Measurements from ENCODE around the gene RABGGTA. TPM values are rescaled to one million over a fixed set of nuclear protein-coding genes. Genes with fewer than 3 reads are reported as not detected.

RABGGTA gene
- total and polyA plus RNA-seq, 5 donors from 2014 or later = 25.1 to 78.6 (median 31.9) TPM

GRCh38 chr14:24254630-24255392 lies 16.6 kb downstream of the RABGGTA start:
- H3K27ac ChIP-seq (ENCODE audit: insufficient read depth, low read length, poor library complexity, severe bottlenecking) = no peak overlapping the region
- H3K36me3 ChIP-seq (ENCODE audit: control insufficient read depth, insufficient read depth, low read length) = peaks cover 10% of the 10 kb centered on the region
- H3K4me1 ChIP-seq (ENCODE audit: control insufficient read depth, insufficient read depth, low read length, poor library complexity, severe bottlenecking) = no peaks in the 10 kb centered on the region
- no peak for DNase-seq
- H3K27ac Mint-ChIP-seq = no peak overlapping the region
- no peaks in the 10 kb centered on the region for H3K9me3 ChIP-seq (ENCODE audit: control insufficient read depth in 2 of 2, low read length in 2 of 2)
- no peak for ATAC-seq (ENCODE audit: low read depth in 2 of 2)
- no peak overlapping the region for H3K4me3 Mint-ChIP-seq
- H3K27me3 Mint-ChIP-seq = no peaks in the 10 kb centered on the region
- H3K27me3 ChIP-seq (ENCODE audit: control insufficient read depth, insufficient read depth, low read length) = no peaks in the 10 kb centered on the region
- peaks cover 20% of the 10 kb centered on the region for H3K36me3 Mint-ChIP-seq
- H3K4me3 ChIP-seq (ENCODE audit: low read depth, low read length) = no peak overlapping the region
- no peaks in the 10 kb centered on the region for H3K9me3 Mint-ChIP-seq
- peaks cover 0 to 5% (median 3%) of the 10 kb centered on the region in 4 donors for H3K4me1 Mint-ChIP-seq

GRCh38 chr14:24253936-24254335 lies 17.5 kb downstream of the RABGGTA start:
- no peak for ATAC-seq (ENCODE audit: low read depth in 2 of 2)
- Mint-ChIP-seq H3K36me3 (peaks cover 20% of the 10 kb centered on the region), H3K27ac (no peak overlapping the region), H3K9me3 (no peaks in the 10 kb centered on the region), H3K4me3 (peak overlapping the region in 1 of 4 donors; percentile 51), H3K27me3 (no peaks in the 10 kb centered on the region), H3K4me1 (peaks cover 0 to 5% (median 4%) of the 10 kb centered on the region in 4 donors)
- H3K27me3 ChIP-seq (ENCODE audit: control insufficient read depth, insufficient read depth, low read length) = no peaks in the 10 kb centered on the region
- no peaks in the 10 kb centered on the region for H3K9me3 ChIP-seq (ENCODE audit: control insufficient read depth in 2 of 2, low read length in 2 of 2)
- H3K27ac ChIP-seq (ENCODE audit: insufficient read depth, low read length, poor library complexity, severe bottlenecking) = no peak overlapping the region
- no peak for DNase-seq
- H3K4me3 ChIP-seq (ENCODE audit: low read depth, low read length) = no peak overlapping the region
- H3K4me1 ChIP-seq (ENCODE audit: control insufficient read depth, insufficient read depth, low read length, poor library complexity, severe bottlenecking) = no peaks in the 10 kb centered on the region
- peaks cover 10% of the 10 kb centered on the region for H3K36me3 ChIP-seq (ENCODE audit: control insufficient read depth, insufficient read depth, low read length)

GRCh38 chr14:24252289-24253124 lies 18.9 kb downstream of the RABGGTA start:
- peaks cover 22% of the 10 kb centered on the region for H3K36me3 Mint-ChIP-seq
- DNase-seq (no peak), ATAC-seq (ENCODE audit: low read depth in 2 of 2) (no peak)
- peaks cover 1 to 10% (median 4%) of the 10 kb centered on the region in 4 donors for H3K4me1 Mint-ChIP-seq
- H3K4me1 ChIP-seq (ENCODE audit: control insufficient read depth, insufficient read depth, low read length, poor library complexity, severe bottlenecking) = peaks cover 3% of the 10 kb centered on the region
- no peak overlapping the region for H3K27ac ChIP-seq (ENCODE audit: insufficient read depth, low read length, poor library complexity, severe bottlenecking)
- no peaks in the 10 kb centered on the region for H3K9me3 Mint-ChIP-seq
- no peak overlapping the region for H3K27ac Mint-ChIP-seq
- H3K36me3 ChIP-seq (ENCODE audit: control insufficient read depth, insufficient read depth, low read length) = peaks cover 10% of the 10 kb centered on the region
- H3K4me3 ChIP-seq (ENCODE audit: low read depth, low read length) = no peak overlapping the region
- H3K27me3 ChIP-seq (ENCODE audit: control insufficient read depth, insufficient read depth, low read length) = no peaks in the 10 kb centered on the region
- no peaks in the 10 kb centered on the region for H3K9me3 ChIP-seq (ENCODE audit: control insufficient read depth in 2 of 2, low read length in 2 of 2)
- no peak overlapping the region for H3K4me3 Mint-ChIP-seq
- H3K27me3 Mint-ChIP-seq = no peaks in the 10 kb centered on the region

DNA sequence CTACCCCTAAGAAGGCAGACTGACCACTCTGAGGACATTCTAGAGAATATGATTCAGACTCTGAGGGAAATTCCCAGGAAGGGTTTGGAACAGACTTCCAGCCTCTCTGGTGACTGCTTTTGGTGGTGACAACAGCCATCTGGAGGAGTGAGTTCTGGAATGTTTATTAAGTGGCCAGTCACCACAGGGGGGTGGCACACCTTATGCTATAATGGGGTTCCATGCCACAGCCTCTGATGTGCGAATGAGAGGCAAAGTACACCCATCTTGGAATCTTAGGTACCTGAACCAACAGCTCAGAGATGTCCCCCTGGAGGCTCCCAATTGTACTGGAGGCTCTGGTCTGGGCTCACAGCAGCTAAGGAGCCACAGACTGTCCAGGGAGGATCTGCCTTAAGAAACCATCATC lies 19.5 kb downstream of the RABGGTA start:
- no peak overlapping the region for H3K27ac Mint-ChIP-seq

GRCh38 chr14:24250354-24250753 lies 21.0 kb downstream of the RABGGTA start:
- peaks cover 10% of the 10 kb centered on the region for H3K36me3 ChIP-seq (ENCODE audit: control insufficient read depth, insufficient read depth, low read length)
- H3K27ac ChIP-seq (ENCODE audit: insufficient read depth, low read length, poor library complexity, severe bottlenecking) = no peak overlapping the region
- DNase-seq (no peak), ATAC-seq (ENCODE audit: low read depth in 2 of 2) (no peak)
- H3K36me3 Mint-ChIP-seq = peaks cover 16% of the 10 kb centered on the region
- no peaks in the 10 kb centered on the region for H3K27me3 Mint-ChIP-seq
- H3K9me3 ChIP-seq (ENCODE audit: control insufficient read depth in 2 of 2, low read length in 2 of 2) = no peaks in the 10 kb centered on the region
- no peaks in the 10 kb centered on the region for H3K9me3 Mint-ChIP-seq
- peak overlapping the region in 1 of 3 donors; percentile 34 for H3K27ac Mint-ChIP-seq
- H3K4me3 Mint-ChIP-seq = peak overlapping the region in 1 of 4 donors; percentile 58
- H3K27me3 ChIP-seq (ENCODE audit: control insufficient read depth, insufficient read depth, low read length) = no peaks in the 10 kb centered on the region
- H3K4me3 ChIP-seq (ENCODE audit: low read depth, low read length) = no peak overlapping the region
- H3K4me1 Mint-ChIP-seq = peaks cover 5 to 17% (median 11%) of the 10 kb centered on the region in 4 donors
- peaks cover 13% of the 10 kb centered on the region for H3K4me1 ChIP-seq (ENCODE audit: control insufficient read depth, insufficient read depth, low read length, poor library complexity, severe bottlenecking)

More for the DNA sequence above, 19.5 kb downstream of the RABGGTA start:
- ATAC-seq (ENCODE audit: low read depth in 2 of 2) = no peak
- Histone ChIP-seq H3K27ac (ENCODE audit: insufficient read depth, low read length, poor library complexity, severe bottlenecking) (no peak overlapping the region), H3K4me1 (ENCODE audit: control insufficient read depth, insufficient read depth, low read length, poor library complexity, severe bottlenecking) (peaks cover 9% of the 10 kb centered on the region), H3K9me3 (ENCODE audit: control insufficient read depth in 2 of 2, low read length in 2 of 2) (no peaks in the 10 kb centered on the region), H3K36me3 (ENCODE audit: control insufficient read depth, insufficient read depth, low read length) (peaks cover 10% of the 10 kb centered on the region), H3K27me3 (ENCODE audit: control insufficient read depth, insufficient read depth, low read length) (no peaks in the 10 kb centered on the region), H3K4me3 (ENCODE audit: low read depth, low read length) (no peak overlapping the region)
- Mint-ChIP-seq H3K4me1 (peaks cover 2 to 14% (median 7%) of the 10 kb centered on the region in 4 donors), H3K27me3 (no peaks in the 10 kb centered on the region), H3K36me3 (peaks cover 22% of the 10 kb centered on the region), H3K9me3 (no peaks in the 10 kb centered on the region), H3K4me3 (no peak overlapping the region)
- DNase-seq = no peak

GRCh38 chr14:24249230-24250021 lies 22.0 kb downstream of the RABGGTA start:
- H3K9me3 Mint-ChIP-seq = no peaks in the 10 kb centered on the region

GRCh38 chr14:24247422-24247821 lies 24.0 kb downstream of the RABGGTA start:
- Histone ChIP-seq H3K27me3 (ENCODE audit: control insufficient read depth, insufficient read depth, low read length) (no peaks in the 10 kb centered on the region), H3K27ac (ENCODE audit: insufficient read depth, low read length, poor library complexity, severe bottlenecking) (peak overlapping the region; percentile 72), H3K9me3 (ENCODE audit: control insufficient read depth in 2 of 2, low read length in 2 of 2) (no peaks in the 10 kb centered on the region), H3K36me3 (ENCODE audit: control insufficient read depth, insufficient read depth, low read length) (peaks cover 2% of the 10 kb centered on the region), H3K4me1 (ENCODE audit: control insufficient read depth, insufficient read depth, low read length, poor library complexity, severe bottlenecking) (peaks cover 27% of the 10 kb centered on the region), H3K4me3 (ENCODE audit: low read depth, low read length) (no peak overlapping the region)
- Mint-ChIP-seq H3K9me3 (no peaks in the 10 kb centered on the region), H3K4me1 (peaks cover 5 to 35% (median 21%) of the 10 kb centered on the region in 4 donors), H3K4me3 (peak overlapping the region; percentile 8 to 78 (median 45)), H3K27ac (peak overlapping the region; percentile 77 to 98 (median 88)), H3K27me3 (peaks cover 4% of the 10 kb centered on the region), H3K36me3 (peaks cover 7% of the 10 kb centered on the region)
- ATAC-seq (ENCODE audit: low read depth in 2 of 2) (no peak), DNase-seq (no peak)

More at GRCh38 chr14:24249230-24250021, 22.0 kb downstream of the RABGGTA start:
- Mint-ChIP-seq H3K4me3 (peak overlapping the region in 1 of 4 donors; percentile 58), H3K27ac (no peak overlapping the region), H3K36me3 (peaks cover 15% of the 10 kb centered on the region), H3K4me1 (peaks cover 5 to 20% (median 12%) of the 10 kb centered on the region in 4 donors), H3K27me3 (no peaks in the 10 kb centered on the region)
- DNase-seq (no peak), ATAC-seq (ENCODE audit: low read depth in 2 of 2) (no peak)
- H3K4me1 ChIP-seq (ENCODE audit: control insufficient read depth, insufficient read depth, low read length, poor library complexity, severe bottlenecking) = peaks cover 13% of the 10 kb centered on the region
- H3K4me3 ChIP-seq (ENCODE audit: low read depth, low read length) = no peak overlapping the region
- H3K27ac ChIP-seq (ENCODE audit: insufficient read depth, low read length, poor library complexity, severe bottlenecking) = no peak overlapping the region
- H3K27me3 ChIP-seq (ENCODE audit: control insufficient read depth, insufficient read depth, low read length) = no peaks in the 10 kb centered on the region
- H3K36me3 ChIP-seq (ENCODE audit: control insufficient read depth, insufficient read depth, low read length) = peaks cover 6% of the 10 kb centered on the region
- no peaks in the 10 kb centered on the region for H3K9me3 ChIP-seq (ENCODE audit: control insufficient read depth in 2 of 2, low read length in 2 of 2)
